Fibroblast of upper back skin (primary cell): ENCODE results near the gene ADARB2.
"Not testable (repeated sequence)": the region's sequence is repeated elsewhere in the genome, so short reads cannot be mapped to it uniquely, and the experiment has no call there.

Experiments
- DNase-seq: peaks from one replicate; pipeline ENCODE4 v3.0.0-alpha.2; 2013

ADARB2 gene

DNA sequence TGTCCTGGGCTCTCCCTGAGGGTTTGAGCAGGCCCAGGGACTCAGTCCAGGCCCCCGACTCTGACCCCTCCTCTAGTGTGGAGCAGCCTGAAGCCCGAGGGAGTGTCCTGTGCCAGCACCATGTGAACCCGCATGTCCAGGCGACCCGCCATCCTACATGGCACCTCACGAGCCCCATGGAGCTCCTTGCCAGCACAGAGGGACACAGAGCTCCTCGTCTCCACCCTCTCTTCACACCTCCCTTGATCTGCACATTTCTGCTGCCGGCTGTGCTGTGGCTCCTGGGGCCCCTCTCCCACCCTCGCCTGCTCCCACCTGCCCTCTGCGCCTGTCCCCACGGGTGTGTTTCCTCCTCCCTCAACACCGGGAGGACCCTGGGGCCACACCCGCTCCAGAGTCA lies 103.5 kb downstream of the ADARB2 start:
- DNase-seq: no peak

DNA sequence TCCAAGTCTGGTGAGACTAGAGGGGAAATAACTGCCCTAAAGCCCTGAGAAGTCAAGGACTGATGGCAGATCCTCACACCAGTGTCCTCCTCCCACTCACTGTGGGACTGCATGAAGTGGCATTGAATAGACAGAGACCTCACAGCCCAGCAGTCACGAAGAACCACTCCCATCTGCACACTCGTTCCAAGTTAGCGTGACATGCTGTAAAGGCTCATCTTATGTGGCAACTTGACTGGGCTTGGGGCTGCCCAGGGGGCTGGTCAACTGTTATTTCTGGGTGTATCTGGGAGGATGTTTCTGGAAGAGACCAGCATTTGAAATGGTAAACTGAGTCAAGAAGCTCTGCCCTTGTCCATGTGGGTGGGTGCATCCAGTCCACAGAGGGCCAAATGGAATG lies 104.7 kb downstream of the ADARB2 start:
- DNase-seq: no peak

DNA sequence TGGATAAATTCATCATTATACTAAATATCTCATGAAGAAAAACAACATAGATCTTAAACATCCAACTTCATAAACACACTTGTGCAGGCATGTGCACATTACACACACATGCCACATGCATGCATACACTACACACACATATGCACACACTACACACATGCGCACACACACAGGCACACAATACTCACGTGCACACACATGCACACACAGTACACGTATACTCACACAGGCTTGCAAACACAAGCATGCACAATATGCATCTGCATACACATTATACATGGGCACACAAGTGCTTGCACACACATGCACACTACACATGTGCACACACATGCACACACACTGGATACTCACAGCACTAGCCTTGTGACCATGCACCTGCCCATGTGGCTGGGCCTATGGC lies 105.2 kb downstream of the ADARB2 start:
- no peak for DNase-seq

- DNase-seq: no peak
These were observed 106.0 kb downstream of the ADARB2 start for GRCh38 chr10:1631282-1631681.

- no peak for DNase-seq
These were observed 107.0 kb downstream of the ADARB2 start for GRCh38 chr10:1630304-1630703.

- no peak for DNase-seq
These were observed 107.8 kb downstream of the ADARB2 start for GRCh38 chr10:1629326-1630198.

GRCh38 chr10:1628757-1629156 lies 108.6 kb downstream of the ADARB2 start:
- DNase-seq: no peak

- no peak for DNase-seq
These were observed 109.4 kb downstream of the ADARB2 start for GRCh38 chr10:1627945-1628344.

DNA sequence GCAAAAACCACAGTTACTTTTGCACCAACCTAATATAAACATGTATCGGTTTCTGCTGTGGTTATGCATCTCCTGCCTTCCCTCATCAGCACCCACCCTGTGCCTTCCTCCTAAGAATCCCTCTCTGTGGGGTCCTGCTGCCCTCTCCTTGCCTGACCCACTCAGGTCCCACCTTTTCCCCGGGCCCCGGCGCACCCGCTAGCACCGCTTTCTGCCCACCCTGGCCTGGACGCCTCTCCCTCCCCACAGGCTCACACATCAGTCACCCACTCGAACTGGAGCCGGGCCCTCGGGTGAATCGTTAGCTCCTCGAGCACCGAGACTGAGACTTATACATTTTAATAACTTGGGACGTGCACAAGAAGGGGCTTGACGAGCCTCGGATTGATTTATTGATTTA lies 110.5 kb downstream of the ADARB2 start:
- no peak for DNase-seq

GRCh38 chr10:1626410-1626809 lies 110.9 kb downstream of the ADARB2 start:
- no peak for DNase-seq

DNA sequence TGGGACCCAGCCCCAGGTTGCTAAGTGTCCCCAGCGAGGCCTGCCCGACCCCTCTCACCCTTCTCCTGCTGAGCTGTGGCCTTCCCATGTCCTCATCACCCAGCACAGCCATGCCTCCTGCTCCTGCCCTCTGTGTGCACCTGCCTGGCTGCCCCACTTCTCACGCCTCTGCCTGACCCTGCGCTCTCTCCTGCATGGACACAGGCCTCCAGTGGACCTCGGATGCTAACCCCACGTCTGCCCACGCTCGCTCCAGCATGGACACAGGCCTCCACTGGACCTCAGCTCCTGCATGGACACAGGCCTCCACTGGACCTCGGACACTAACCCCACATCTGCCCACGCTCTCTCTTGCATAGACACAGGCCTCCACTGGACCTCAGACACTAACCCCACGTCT lies 111.6 kb downstream of the ADARB2 start:
- DNase-seq: no peak

- DNase-seq: no peak
These were observed 112.2 kb downstream of the ADARB2 start for GRCh38 chr10:1625079-1625478.

DNA sequence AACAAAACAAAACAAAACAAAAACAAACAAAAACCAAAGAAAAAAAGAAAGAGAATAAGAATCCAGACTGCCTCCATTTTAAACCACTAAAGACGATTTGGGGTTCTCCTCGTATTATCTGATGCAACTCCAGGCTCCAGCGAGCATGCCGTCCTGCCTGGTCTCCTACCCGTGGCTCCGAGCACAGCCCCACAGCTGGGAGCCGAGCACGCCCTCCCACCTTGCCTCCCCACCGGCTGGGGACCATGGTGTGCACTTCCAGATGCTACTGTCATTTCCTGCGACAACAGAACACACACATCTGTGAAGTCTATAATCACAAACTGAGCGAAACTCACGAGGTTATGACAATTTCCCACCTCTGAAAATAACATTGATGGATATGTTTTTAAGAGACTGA lies 113.1 kb downstream of the ADARB2 start:
- no peak for DNase-seq

DNA sequence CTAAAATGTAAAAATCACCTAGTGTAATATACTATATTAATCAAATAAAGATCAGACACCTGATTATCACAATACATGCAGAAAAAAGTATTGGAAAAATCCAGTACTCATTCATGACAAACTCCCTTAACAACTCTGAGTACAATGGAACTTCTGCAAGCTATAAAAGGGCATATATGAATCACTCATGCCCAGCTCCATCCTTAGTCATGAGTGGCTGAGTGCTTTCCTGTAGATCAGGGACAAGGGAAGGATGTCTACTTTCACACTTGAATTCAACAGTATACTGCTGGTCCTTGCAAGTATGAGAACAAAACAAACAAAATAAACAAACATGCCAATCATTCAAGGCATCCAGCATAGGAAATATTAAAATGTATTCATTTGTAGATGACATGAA lies 116.5 kb downstream of the ADARB2 start:
- DNase-seq: no peak

DNA sequence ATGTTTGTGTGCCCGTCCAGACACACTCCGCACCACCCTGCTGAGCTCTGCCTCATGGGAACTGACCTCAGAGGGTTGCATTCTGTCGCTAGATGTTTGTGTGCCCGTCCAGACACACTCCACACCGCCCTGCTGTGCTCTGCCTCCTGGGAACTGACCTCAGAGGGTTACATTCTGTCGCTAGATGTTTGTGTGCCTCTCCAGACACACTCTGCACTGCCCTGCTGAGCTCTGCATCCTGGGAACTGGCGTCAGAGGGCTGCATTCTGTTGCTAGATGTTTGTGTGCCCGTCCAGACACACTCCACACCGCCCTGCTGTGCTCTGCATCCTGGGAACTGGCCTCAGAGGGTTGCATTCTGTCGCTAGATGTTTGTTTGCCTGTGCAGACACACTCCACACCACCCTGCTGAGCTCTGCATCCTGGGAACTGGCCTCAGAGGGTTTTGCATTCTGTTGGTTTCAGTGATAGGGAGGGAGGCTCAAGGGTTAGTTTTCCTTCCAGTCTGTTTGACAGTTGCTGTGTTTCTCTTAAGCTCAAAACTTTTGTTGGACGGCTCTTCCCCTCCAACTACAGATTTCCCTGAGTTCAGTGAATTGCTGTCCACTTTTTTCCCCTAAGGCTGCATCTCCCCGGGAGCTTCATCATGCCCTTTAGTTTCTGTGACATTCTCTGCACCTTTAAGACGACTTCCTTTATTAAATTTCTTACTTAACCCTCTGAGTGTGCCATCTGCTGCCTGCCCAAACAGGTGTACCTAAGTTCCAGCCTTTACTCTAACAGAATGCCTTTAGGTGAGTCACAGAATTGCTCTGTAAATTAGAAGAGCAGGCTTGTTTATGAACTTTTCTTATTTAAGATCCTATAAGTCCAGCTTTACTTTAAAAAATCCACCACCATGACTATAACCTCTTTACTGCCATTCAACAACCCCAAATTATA lies 119.7 kb downstream of the ADARB2 start:
- DNase-seq: not testable (repeated sequence)

DNA sequence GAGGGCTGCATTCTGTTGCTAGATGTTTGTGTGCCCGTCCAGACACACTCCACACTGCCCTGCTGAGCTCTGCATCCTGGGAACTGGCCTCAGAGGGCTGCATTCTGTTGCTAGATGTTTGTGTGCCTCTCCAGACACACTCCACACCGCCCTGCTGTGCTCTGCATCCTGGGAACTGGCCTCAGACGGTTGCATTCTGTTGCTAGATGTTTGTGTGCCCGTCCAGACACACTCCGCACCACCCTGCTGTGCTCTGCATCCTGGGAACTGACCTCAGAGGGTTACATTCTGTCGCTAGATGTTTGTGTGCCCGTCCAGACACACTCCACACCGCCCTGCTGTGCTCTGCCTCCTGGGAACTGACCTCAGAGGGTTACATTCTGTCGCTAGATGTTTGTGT lies 120.6 kb downstream of the ADARB2 start:
- not testable (repeated sequence) for DNase-seq

DNA sequence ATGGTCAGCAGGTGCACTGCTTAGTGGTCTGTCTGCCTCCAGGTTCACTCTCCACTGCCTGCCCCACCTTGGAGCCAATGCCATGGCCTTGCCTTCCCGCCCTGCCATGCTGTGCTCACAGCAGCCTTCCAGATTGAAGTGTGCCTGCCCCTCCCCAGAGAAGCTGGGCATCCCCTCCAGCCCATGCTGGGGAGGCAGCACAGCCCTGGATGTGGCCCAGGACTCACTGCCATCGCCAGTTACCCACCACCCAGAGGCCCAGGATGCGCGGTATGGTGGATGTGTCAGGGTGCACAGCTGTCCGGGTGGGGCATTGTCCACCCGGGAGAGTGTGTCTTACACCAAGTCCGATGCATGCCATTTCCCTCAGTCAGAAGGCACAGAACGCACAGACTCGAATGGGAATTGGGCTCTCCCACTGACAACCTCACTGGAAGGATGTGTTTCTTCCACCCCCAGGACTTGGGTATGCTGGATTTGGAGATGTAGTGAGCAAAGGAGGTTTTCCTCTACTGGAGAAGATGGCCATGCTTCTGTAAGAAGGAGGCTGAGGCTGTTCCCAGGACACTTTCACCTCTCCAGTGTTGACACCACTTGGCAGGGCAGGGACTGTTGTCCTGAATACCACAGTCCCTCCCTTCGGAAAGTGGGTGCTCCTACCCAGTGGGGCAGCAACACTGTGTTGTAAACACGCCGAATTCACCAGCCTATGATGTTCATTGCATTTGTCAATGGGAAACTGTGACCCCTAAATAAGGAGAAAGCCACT lies 122.0 kb downstream of the ADARB2 start:
- DNase-seq: no peak

DNA sequence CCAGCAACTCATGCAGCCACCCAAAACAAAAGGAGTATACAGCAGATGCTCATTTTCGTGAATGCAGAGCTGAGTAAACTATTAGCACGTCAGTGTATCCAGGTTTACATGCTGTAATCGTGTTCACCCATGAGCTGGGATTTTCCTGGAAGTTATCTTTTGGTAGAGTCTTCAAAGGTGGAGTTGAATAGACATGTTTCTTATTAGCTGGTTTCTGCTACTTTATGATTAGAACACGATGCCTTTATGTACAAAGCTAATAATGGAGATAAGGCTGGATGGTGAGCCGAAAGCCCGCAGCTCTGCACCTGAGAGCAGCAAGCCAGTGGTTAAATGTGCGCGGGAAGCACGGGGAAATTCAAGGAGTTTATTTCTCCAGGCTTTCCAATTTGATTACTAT lies 123.8 kb downstream of the ADARB2 start:
- DNase-seq: no peak

DNA sequence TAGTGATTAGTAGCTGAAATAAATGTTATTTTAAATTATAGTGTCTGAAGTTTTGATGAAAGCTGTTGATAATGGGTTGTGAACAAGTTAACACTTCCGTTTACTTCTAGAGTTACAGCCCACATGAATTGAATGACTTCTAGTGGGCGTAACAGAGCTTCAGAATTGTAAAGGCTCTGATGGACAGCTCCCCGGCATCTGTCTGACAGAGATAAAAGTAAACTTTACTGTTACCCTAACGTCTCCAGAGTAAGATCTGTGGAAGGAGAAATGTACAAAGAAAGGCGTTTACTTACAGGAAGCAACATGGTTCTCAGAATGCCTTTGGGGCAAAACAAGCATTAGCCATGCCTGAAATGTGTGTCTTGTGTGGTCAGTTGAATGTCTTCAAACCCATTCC lies 124.4 kb downstream of the ADARB2 start:
- DNase-seq: no peak

DNA sequence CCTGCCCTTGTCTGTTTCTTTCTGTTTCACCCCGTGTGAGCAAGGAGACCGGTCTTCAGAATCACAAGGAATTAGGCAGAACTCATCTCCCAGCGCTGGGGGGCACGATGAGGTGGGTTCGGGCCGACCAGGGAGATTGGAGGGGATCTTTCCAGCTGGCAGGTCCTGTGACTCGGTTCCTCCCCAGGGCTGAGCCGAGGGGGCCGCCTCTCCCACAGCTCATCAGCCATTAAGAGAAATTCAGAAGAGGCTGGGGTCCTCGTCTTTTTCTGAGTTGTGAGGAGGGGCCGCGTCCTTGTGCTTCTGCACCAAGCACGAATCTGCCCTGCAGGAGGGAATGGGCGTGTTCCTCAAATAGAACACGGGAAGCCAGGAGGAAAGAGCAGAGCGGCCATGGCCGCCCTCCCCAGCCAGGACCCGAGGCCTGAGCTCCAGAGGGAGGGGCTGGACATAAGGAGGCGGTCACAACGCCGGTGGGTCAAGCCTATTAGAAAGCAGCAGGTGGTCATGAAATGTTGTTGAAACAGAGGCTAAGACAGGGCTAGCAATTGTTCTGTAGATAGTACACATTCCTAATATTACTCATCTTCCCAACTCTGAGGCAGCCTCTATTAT lies 125.3 kb downstream of the ADARB2 start:
- no peak for DNase-seq

- no peak for DNase-seq
These were observed 126.1 kb downstream of the ADARB2 start for GRCh38 chr10:1610986-1611770.

- DNase-seq: no peak
These were observed 127.7 kb downstream of the ADARB2 start for GRCh38 chr10:1609648-1609970.
